HFF-Myc (cell line): ENCODE results near the gene GAGE10.

Experiments
- DNase-seq: peaks from one replicate; pipeline ENCODE4 v3.0.0-alpha.2; 2011; ENCODE audit warnings: low read depth; ENCODE audit errors: extremely low read depth
- H3K4me3 ChIP-seq: replicated peaks from 2 replicates; pipeline ENCODE4 v1.5.1; 2011; ENCODE audit warnings: low read depth, mild to moderate bottlenecking, control low read depth, low read length
- CTCF ChIP-seq: IDR thresholded peaks from 2 replicates; pipeline ENCODE4 v1.5.1; 2012; ENCODE audit warnings: mild to moderate bottlenecking, low read depth, low read length, control low read depth; ENCODE audit errors: missing control alignments

GAGE10 gene

GRCh38 chrX:49276207-49276606 is 27.2 kb upstream of the GAGE10 start:
- no peak for TF ChIP-seq CTCF
- DNase-seq, result no peak
- no peak overlapping the region for H3K4me3 ChIP-seq

- no peak for DNase-seq
- TF ChIP-seq CTCF, result no peak
- no peak overlapping the region for H3K4me3 ChIP-seq
Measured at GRCh38 chrX:49276671-49277534, 26.5 kb upstream of the GAGE10 start.

GRCh38 chrX:49277535-49277830 is 26.0 kb upstream of the GAGE10 start:
- no peak for DNase-seq
- no peak overlapping the region for H3K4me3 ChIP-seq
- no peak for TF ChIP-seq CTCF

GRCh38 chrX:49278081-49278480 is 25.4 kb upstream of the GAGE10 start:
- no peak for TF ChIP-seq CTCF
- DNase-seq, result no peak

GRCh38 chrX:49282647-49283011 is 20.8 kb upstream of the GAGE10 start:
- TF ChIP-seq CTCF, result peak; percentile 24
- peak; percentile 15 for DNase-seq

More at GRCh38 chrX:49278081-49278480, 25.4 kb upstream of the GAGE10 start:
- H3K4me3 ChIP-seq, result no peak overlapping the region

GRCh38 chrX:49284212-49284611 is 19.2 kb upstream of the GAGE10 start:
- TF ChIP-seq CTCF, result no peak
- no peak for DNase-seq
- no peak overlapping the region for H3K4me3 ChIP-seq

More at GRCh38 chrX:49282647-49283011, 20.8 kb upstream of the GAGE10 start:
- no peak overlapping the region for H3K4me3 ChIP-seq

- TF ChIP-seq CTCF, result no peak
- no peak overlapping the region for H3K4me3 ChIP-seq
- DNase-seq, result no peak
Measured at GRCh38 chrX:49286136-49286535, 17.3 kb upstream of the GAGE10 start.
